WTC11 (cell line): ENCODE data around the gene MTA3. TPM values are rescaled to one million over a fixed set of nuclear protein-coding genes. Genes with fewer than 3 reads are reported as not detected.
A peak's percentile ranks its signal among the peaks of the same experiment; 100 is the strongest.

Source experiments
- ATAC-seq: fragments of 200-7000 bp; cut with Tn5 transposase; 2 replicates; pipeline ENCODE4 v1.10.0; 2021; ENCODE audit warnings: mild to moderate bottlenecking, moderate library complexity
- CTCF ChIA-PET: fragments of 300-600 bp; sonication (Branson Sonifier 250); formaldehyde crosslinking; loops from one replicate; lab custom pipeline; 2021; ENCODE audit warnings: antibody characterized with exemption; lab: Charles Lee
- POLR2A ChIA-PET: fragments of 350-600 bp; sonication (Branson Sonifier 250); formaldehyde crosslinking; loops from one replicate; lab custom pipeline; 2021; ENCODE audit warnings: antibody characterized with exemption; lab: Charles Lee
- DNase-seq: peaks from one replicate; pipeline ENCODE4 v3.0.0; 2021; ENCODE audit warnings: low spot score
- H3K27ac Mint-ChIP-seq: 2 replicates; pipeline ENCODE4 v1.8.0; 2021; ENCODE audit warnings: mixed read lengths
- H3K27me3 Mint-ChIP-seq: 2 replicates; pipeline ENCODE4 v1.8.0; 2021; ENCODE audit warnings: low read depth, mild to moderate bottlenecking, moderate library complexity, mixed read lengths
- H3K36me3 Mint-ChIP-seq: 2 replicates; pipeline ENCODE4 v1.8.0; 2021; ENCODE audit warnings: mixed read lengths
- H3K4me1 Mint-ChIP-seq: 2 replicates; pipeline ENCODE4 v1.8.0; 2022; ENCODE audit warnings: mixed read lengths
- H3K4me3 Mint-ChIP-seq: 2 replicates; pipeline ENCODE4 v1.8.0; 2021; ENCODE audit warnings: mild to moderate bottlenecking, moderate library complexity, mixed read lengths
- H3K9me3 Mint-ChIP-seq: 2 replicates; pipeline ENCODE4 v1.8.0; 2021; ENCODE audit warnings: mixed read lengths
- ARID4B ChIP-seq: sonication (generic); formaldehyde crosslinking; IDR thresholded peaks from 2 replicates; pipeline ENCODE4 v1.8.0; 2023; ENCODE audit warnings: missing genetic modification reagents, mild to moderate bottlenecking, borderline replicate concordance
- CDX4 ChIP-seq: fragments of 250-450 bp; sonication (Bioruptor Pico); IDR thresholded peaks from 2 replicates; pipeline ENCODE4 v1.9.0; 2021; ENCODE audit warnings: moderate library complexity, mild to moderate bottlenecking, inconsistent platforms, borderline replicate concordance
- FOXK1 ChIP-seq: sonication (generic); formaldehyde crosslinking; IDR thresholded peaks from 2 replicates; pipeline ENCODE4 v1.8.0; 2022; ENCODE audit warnings: mild to moderate bottlenecking, moderate library complexity, missing genetic modification reagents
- GRHL2 ChIP-seq: fragments of 250-450 bp; sonication (Bioruptor Pico); IDR thresholded peaks from 2 replicates; pipeline ENCODE4 v1.8.0; 2022; ENCODE audit warnings: mild to moderate bottlenecking, moderate library complexity; ENCODE audit not compliant: insufficient replicate concordance, severe bottlenecking
- GTF2I ChIP-seq: fragments of 250-450 bp; sonication (Bioruptor Pico); conservative IDR thresholded peaks from 2 replicates; pipeline ENCODE4 v1.4.0; 2021; ENCODE audit warnings: mild to moderate bottlenecking
- HMGXB4 ChIP-seq: sonication (generic); formaldehyde crosslinking; IDR thresholded peaks from 2 replicates; pipeline ENCODE4 v1.8.1; 2023; ENCODE audit warnings: mild to moderate bottlenecking, moderate library complexity, missing genetic modification reagents
- MLX ChIP-seq: sonication (generic); formaldehyde crosslinking; IDR thresholded peaks from 2 replicates; pipeline ENCODE4 v1.8.1; 2023; ENCODE audit warnings: mild to moderate bottlenecking, missing genetic modification reagents, moderate library complexity
- ZBTB43 ChIP-seq: sonication (generic); formaldehyde crosslinking; IDR thresholded peaks from 2 replicates; pipeline ENCODE4 v1.8.1; 2023; ENCODE audit warnings: mild to moderate bottlenecking, missing genetic modification reagents
- total RNA-seq: library from RNA; stranded (reverse); gene quantifications from 3 replicates; pipeline ENCODE4 v1.2.3, GENCODE V29; 2021

The MTA3 gene
- total RNA-seq, 1 experiment from 2014 or later: 153 TPM

- no peak for TF ChIP-seq MLX (CRISPR knock-in tag)
Observed at GRCh38 chr2:42758751-42759150, 190.3 kb downstream of the MTA3 start (continued).

GRCh38 chr2:42761554-42761953, 193.1 kb downstream of the MTA3 start:
- CTCF ChIA-PET: interaction anchor here (0.5 kb wide), 1 partner anchor 287 kb away, joined by 4 read pairs; no protein-coding TSS in a partner anchor
- no peak for TF ChIP-seq GTF2I (CRISPR knock-in tag)
- no peak for TF ChIP-seq GRHL2 (CRISPR knock-in tag)
- TF ChIP-seq ZBTB43: no peak
- no peak for TF ChIP-seq ARID4B (CRISPR knock-in tag)
- TF ChIP-seq HMGXB4 (CRISPR knock-in tag): no peak
- TF ChIP-seq, all 79 proteins: peak for 0
- Mint-ChIP-seq H3K36me3 (peaks cover 3% of the 10 kb centered on the region; the same call in 1 of the 2 replicates), H3K27me3 (no peaks in the 10 kb centered on the region), H3K9me3 (no peaks in the 10 kb centered on the region), H3K27ac (no peak overlapping the region), H3K4me1 (peaks cover 10% of the 10 kb centered on the region), H3K4me3 (no peak overlapping the region)
- DNase-seq (no peak), ATAC-seq (peak; percentile 13; the same call in 1 of the 2 replicates)
- POLR2A ChIA-PET: no interaction called here

- TF ChIP-seq FOXK1 (CRISPR knock-in tag) (no peak), CDX4 (no peak)
- no peaks in the 10 kb centered on the region for H3K9me3 Mint-ChIP-seq
Observed at GRCh38 chr2:42762155-42762554, 193.7 kb downstream of the MTA3 start.

More at GRCh38 chr2:42762155-42762554, 193.7 kb downstream of the MTA3 start:
- ChIA-PET CTCF (interaction anchor here (0.5 kb wide), 1 partner anchor 287 kb away, joined by 4 read pairs; no protein-coding TSS in a partner anchor), POLR2A (no interaction called here)
- DNase-seq (no peak), ATAC-seq (no peak)
- Mint-ChIP-seq H3K4me3 (no peak overlapping the region), H3K27ac (no peak overlapping the region), H3K36me3 (peaks cover 3% of the 10 kb centered on the region; the same call in 1 of the 2 replicates), H3K27me3 (no peaks in the 10 kb centered on the region), H3K4me1 (peaks cover 8% of the 10 kb centered on the region)
